ENCODE data around the gene AQP1.

- no peak for TF ChIP-seq EZH2 (IDR thresholded peaks at IDR 0.05; ENCODE audit: borderline replicate concordance, low read depth, low read length, severe bottlenecking)
- TF ChIP-seq, protein P1, sequence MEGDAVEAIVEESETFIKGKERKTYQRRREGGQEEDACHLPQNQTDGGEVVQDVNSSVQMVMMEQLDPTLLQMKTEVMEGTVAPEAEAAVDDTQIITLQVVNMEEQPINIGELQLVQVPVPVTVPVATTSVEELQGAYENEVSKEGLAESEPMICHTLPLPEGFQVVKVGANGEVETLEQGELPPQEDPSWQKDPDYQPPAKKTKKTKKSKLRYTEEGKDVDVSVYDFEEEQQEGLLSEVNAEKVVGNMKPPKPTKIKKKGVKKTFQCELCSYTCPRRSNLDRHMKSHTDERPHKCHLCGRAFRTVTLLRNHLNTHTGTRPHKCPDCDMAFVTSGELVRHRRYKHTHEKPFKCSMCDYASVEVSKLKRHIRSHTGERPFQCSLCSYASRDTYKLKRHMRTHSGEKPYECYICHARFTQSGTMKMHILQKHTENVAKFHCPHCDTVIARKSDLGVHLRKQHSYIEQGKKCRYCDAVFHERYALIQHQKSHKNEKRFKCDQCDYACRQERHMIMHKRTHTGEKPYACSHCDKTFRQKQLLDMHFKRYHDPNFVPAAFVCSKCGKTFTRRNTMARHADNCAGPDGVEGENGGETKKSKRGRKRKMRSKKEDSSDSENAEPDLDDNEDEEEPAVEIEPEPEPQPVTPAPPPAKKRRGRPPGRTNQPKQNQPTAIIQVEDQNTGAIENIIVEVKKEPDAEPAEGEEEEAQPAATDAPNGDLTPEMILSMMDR (IDR thresholded peaks at IDR 0.05; ENCODE audit: borderline replicate concordance, extremely low read depth, low read length, poor library complexity, severe bottlenecking) = no peak
Measured at GRCh38 chr7:30934732-30935568, 23.3 kb downstream of the AQP1 start.

Data from DND-41 (cell line).